Measurements from ENCODE around the gene TIMP1. TPM values are rescaled to one million over a fixed set of nuclear protein-coding genes. Genes with fewer than 3 reads are reported as not detected.

The TIMP1 gene
- total and polyA plus RNA-seq, 2 donors (not counting 1 experiment from before 2014, with no cell fraction given) = 8.8 to 12.8 TPM

DNA sequence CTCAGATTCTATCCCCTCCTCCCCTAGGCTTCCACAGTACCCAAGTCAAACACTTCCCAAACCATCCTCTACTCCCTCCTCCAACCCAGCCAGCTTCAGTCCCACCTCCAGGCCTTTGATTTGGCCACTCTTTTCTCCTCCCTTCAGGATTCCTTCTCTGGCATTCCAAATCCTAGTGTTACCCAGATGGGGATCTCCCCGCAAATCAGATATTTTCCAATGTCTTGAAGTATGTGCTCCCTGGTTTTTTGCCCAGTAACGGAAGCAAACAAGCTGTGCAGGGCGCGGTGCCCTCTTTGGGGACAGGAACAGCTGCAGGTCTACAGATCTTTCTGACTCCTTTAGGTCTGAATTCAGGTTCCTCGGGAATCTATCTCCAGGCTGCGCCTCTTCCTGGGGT is 39.6 kb downstream of the TIMP1 start:
- H3K9ac ChIP-seq (ENCODE audit: low read length) = no peak overlapping the region
- ATAC-seq (ENCODE audit: low read depth) = no peak
- H3K79me2 ChIP-seq (ENCODE audit: control insufficient read depth, insufficient read depth, low read length) = no peaks in the 10 kb centered on the region
- no peak overlapping the region for H2AFZ ChIP-seq (ENCODE audit: insufficient read depth, low read depth, low read length, poor library complexity, severe bottlenecking)
- peaks cover 14% of the 10 kb centered on the region for H3K4me1 Mint-ChIP-seq
- H3K27me3 Mint-ChIP-seq = peaks cover 39% of the 10 kb centered on the region
- no peak overlapping the region for H3K27ac ChIP-seq (ENCODE audit: low read length in 2 of 2)
- H4K20me1 ChIP-seq (ENCODE audit: control insufficient read depth, insufficient read depth, low read length, poor library complexity, severe bottlenecking) = no peaks in the 10 kb centered on the region
- H3K4me2 ChIP-seq (replicated peaks; ENCODE audit: low read depth, low read length, poor library complexity, severe bottlenecking) = no peak overlapping the region
- H3K27ac Mint-ChIP-seq = no peak overlapping the region
- ChIA-PET CTCF (no interaction called here), POLR2A (no interaction called here)
- no peaks in the 10 kb centered on the region for H3K9me3 ChIP-seq (ENCODE audit: control extremely low read depth in 1 of 3, control insufficient read depth in 2 of 3, insufficient read depth in 1 of 3, low read length in 2 of 3)
- H3K9me3 Mint-ChIP-seq (ENCODE audit: insufficient read depth) = no peaks in the 10 kb centered on the region
- H3K27me3 ChIP-seq (replicated peaks in 1 of 4; ENCODE audit: control extremely low read depth in 1 of 4, control insufficient read depth in 3 of 4, insufficient read depth in 4 of 4, low read length in 3 of 4) = peaks cover 0 to 29% (median 2%) of the 10 kb centered on the region in 4 experiments
- no peak overlapping the region for H3K4me3 Mint-ChIP-seq
- no peak for DNase-seq
- H3K36me3 ChIP-seq (replicated peaks in 1 of 2; ENCODE audit: control extremely low read depth in 1 of 2, control insufficient read depth in 1 of 2, extremely low read depth in 1 of 2, insufficient read depth in 2 of 2, low read length in 1 of 2) = no peaks in the 10 kb centered on the region
- no peak for TF ChIP-seq EZH2 (IDR thresholded peaks at IDR 0.05; ENCODE audit: borderline replicate concordance, insufficient read depth, low read depth, low read length, poor library complexity, severe bottlenecking)
- TF ChIP-seq, protein P1, sequence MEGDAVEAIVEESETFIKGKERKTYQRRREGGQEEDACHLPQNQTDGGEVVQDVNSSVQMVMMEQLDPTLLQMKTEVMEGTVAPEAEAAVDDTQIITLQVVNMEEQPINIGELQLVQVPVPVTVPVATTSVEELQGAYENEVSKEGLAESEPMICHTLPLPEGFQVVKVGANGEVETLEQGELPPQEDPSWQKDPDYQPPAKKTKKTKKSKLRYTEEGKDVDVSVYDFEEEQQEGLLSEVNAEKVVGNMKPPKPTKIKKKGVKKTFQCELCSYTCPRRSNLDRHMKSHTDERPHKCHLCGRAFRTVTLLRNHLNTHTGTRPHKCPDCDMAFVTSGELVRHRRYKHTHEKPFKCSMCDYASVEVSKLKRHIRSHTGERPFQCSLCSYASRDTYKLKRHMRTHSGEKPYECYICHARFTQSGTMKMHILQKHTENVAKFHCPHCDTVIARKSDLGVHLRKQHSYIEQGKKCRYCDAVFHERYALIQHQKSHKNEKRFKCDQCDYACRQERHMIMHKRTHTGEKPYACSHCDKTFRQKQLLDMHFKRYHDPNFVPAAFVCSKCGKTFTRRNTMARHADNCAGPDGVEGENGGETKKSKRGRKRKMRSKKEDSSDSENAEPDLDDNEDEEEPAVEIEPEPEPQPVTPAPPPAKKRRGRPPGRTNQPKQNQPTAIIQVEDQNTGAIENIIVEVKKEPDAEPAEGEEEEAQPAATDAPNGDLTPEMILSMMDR (IDR thresholded peaks at IDR 0.05) = no peak
- 100% methylated on average over 3 of the region's 6 CpGs for WGBS (ENCODE audit: insufficient coverage)
- no peak overlapping the region for H3K4me3 ChIP-seq (ENCODE audit: control extremely low read depth in 1 of 5, extremely low read depth in 1 of 5, insufficient read depth in 1 of 5, low read depth in 2 of 5, low read length in 4 of 5)
- intact Hi-C loops (cut with micrococcal nuclease) = loop anchor here (5.0 kb wide), 1 partner anchor 35 kb away; the partner anchor contains the start of gene UXT
- H3K4me1 ChIP-seq (ENCODE audit: control insufficient read depth in 2 of 2, insufficient read depth in 2 of 2, low read length in 2 of 2) = peaks cover 4 to 15% of the 10 kb centered on the region in 2 donors

DNA sequence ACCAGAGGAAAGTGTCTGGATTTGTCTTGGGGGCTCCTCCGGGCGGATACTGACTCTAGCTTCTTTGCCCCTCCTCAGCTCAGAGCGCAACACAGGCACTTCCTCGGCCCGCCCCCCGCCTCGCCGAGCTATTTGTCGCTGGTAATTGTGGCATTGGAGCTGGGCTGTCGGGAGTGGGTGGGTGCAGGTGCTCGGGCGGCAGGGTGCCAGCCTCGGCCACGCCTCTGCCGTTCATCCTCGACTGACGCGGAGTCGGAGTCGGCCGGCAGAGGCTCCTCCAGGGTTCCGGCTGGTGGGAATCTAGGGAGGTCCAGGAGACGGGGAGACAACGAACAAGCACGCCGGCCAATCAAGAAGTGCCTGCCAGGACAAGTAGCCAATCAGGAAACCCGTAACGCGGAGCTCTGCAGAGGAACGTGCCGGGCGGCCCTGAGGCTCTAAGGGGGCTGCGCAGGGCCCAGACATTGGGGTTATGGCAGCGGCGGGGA is 41.3 kb downstream of the TIMP1 start:
- 3% methylated on average over 19 of the region's 35 CpGs for WGBS (ENCODE audit: insufficient coverage)
- ATAC-seq (ENCODE audit: low read depth) = no peak
- POLR2A ChIA-PET = no interaction called here
- CTCF ChIA-PET = no interaction called here
- peak overlapping the region; percentile 71 for H3K4me3 Mint-ChIP-seq
- peak; percentile 16 for DNase-seq
- no peak for TF ChIP-seq EZH2 (IDR thresholded peaks at IDR 0.05; ENCODE audit: borderline replicate concordance, insufficient read depth, low read depth, low read length, poor library complexity, severe bottlenecking)
- TF ChIP-seq, protein P1 (IDR thresholded peaks at IDR 0.05) = no peak
- peak overlapping the region in 3 of 5 experiments; percentile 27 to 39 (median 32) for H3K4me3 ChIP-seq (ENCODE audit: control extremely low read depth in 1 of 5, extremely low read depth in 1 of 5, insufficient read depth in 1 of 5, low read depth in 2 of 5, low read length in 4 of 5)
- intact Hi-C loops (cut with micrococcal nuclease) = loop anchor here (5.0 kb wide), 1 partner anchor 34 kb away; the partner anchor contains the start of gene UXT
- no peaks in the 10 kb centered on the region for H4K20me1 ChIP-seq (ENCODE audit: control insufficient read depth, insufficient read depth, low read length, poor library complexity, severe bottlenecking)
- H3K4me1 ChIP-seq (ENCODE audit: control insufficient read depth in 2 of 2, insufficient read depth in 2 of 2, low read length in 2 of 2) = peaks cover 4 to 15% of the 10 kb centered on the region in 2 donors
- no peaks in the 10 kb centered on the region for H3K36me3 ChIP-seq (replicated peaks in 1 of 2; ENCODE audit: control extremely low read depth in 1 of 2, control insufficient read depth in 1 of 2, extremely low read depth in 1 of 2, insufficient read depth in 2 of 2, low read length in 1 of 2)
- no peak overlapping the region for H3K27ac ChIP-seq (ENCODE audit: low read length in 2 of 2)
- H3K79me2 ChIP-seq (ENCODE audit: control insufficient read depth, insufficient read depth, low read length) = no peaks in the 10 kb centered on the region
- peak overlapping the region; percentile 37 for H3K9ac ChIP-seq (ENCODE audit: low read length)
- peak overlapping the region; percentile 33 for H2AFZ ChIP-seq (ENCODE audit: insufficient read depth, low read depth, low read length, poor library complexity, severe bottlenecking)
- peaks cover 15% of the 10 kb centered on the region for H3K4me1 Mint-ChIP-seq
- H3K27me3 Mint-ChIP-seq = peaks cover 25% of the 10 kb centered on the region
- peaks cover 0 to 25% (median 0%) of the 10 kb centered on the region in 4 experiments for H3K27me3 ChIP-seq (replicated peaks in 1 of 4; ENCODE audit: control extremely low read depth in 1 of 4, control insufficient read depth in 3 of 4, insufficient read depth in 4 of 4, low read length in 3 of 4)
- no peaks in the 10 kb centered on the region for H3K9me3 ChIP-seq (ENCODE audit: control extremely low read depth in 1 of 3, control insufficient read depth in 2 of 3, insufficient read depth in 1 of 3, low read length in 2 of 3)
- no peak overlapping the region for H3K27ac Mint-ChIP-seq
- peak overlapping the region; percentile 65 for H3K4me2 ChIP-seq (replicated peaks; ENCODE audit: low read depth, low read length, poor library complexity, severe bottlenecking)
- no peaks in the 10 kb centered on the region for H3K9me3 Mint-ChIP-seq (ENCODE audit: insufficient read depth)
